ENCODE data around the gene DNAJB8. TPM values are rescaled to one million over a fixed set of nuclear protein-coding genes. Genes with fewer than 3 reads are reported as not detected.

DNAJB8 gene
- total RNA-seq, 1 experiment from 2014 or later: not detected

DNA sequence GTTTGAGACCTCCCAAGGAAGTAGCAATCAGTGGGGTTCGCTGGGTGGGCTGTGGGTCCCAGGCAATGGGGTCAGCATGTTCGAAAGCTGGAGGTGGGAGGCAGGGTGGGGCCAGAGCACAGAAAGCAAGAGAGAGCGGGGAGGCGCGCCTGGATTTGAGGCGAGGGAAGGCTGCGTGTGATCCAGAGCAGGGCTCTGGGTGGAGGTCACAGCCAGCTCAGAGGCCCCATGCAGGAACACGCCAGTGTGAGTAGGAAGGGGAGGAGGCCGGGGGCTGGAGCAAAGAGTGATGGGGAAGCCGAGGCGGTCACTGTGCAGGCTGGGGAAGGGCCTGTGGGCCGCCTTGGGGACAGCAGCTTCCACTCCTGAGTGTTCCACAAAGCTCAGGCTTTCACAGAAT lies 8.8 kb downstream of the DNAJB8 start:
- DNase-seq (ENCODE audit: unreplicated experiment): no peak
- CTCF ChIA-PET: no interaction called here
- H3K4me1 Mint-ChIP-seq (ENCODE audit: insufficient read depth, unreplicated experiment): no peaks in the 10 kb centered on the region
- no peak for TF ChIP-seq CTCF (IDR thresholded peaks at IDR 0.05; ENCODE audit: unreplicated experiment)
- peaks cover 32% of the 10 kb centered on the region for H3K27me3 Mint-ChIP-seq (ENCODE audit: insufficient read depth, unreplicated experiment)
- intact Hi-C loops (cut with micrococcal nuclease): no loop called here
- H3K27ac Mint-ChIP-seq (ENCODE audit: low read depth, unreplicated experiment): no peak overlapping the region
- no peaks in the 10 kb centered on the region for H3K9me3 Mint-ChIP-seq (ENCODE audit: unreplicated experiment)
- no peaks in the 10 kb centered on the region for H3K36me3 Mint-ChIP-seq (ENCODE audit: insufficient read depth, unreplicated experiment)
- BruUV-seq (replicated peaks): no TSS peak
- POLR2A ChIA-PET: no interaction called here
- H3K4me3 Mint-ChIP-seq (ENCODE audit: unreplicated experiment): no peak overlapping the region

GRCh38 chr3:128456776-128457715 lies 9.6 kb downstream of the DNAJB8 start:
- no TSS peak for BruUV-seq (replicated peaks)
- intact Hi-C loops (cut with micrococcal nuclease): no loop called here
- H3K9me3 Mint-ChIP-seq (ENCODE audit: unreplicated experiment): no peaks in the 10 kb centered on the region
- ChIA-PET POLR2A (no interaction called here), CTCF (no interaction called here)
- no peak for TF ChIP-seq CTCF (IDR thresholded peaks at IDR 0.05; ENCODE audit: unreplicated experiment)
- H3K36me3 Mint-ChIP-seq (ENCODE audit: insufficient read depth, unreplicated experiment): no peaks in the 10 kb centered on the region
- no peak overlapping the region for H3K4me3 Mint-ChIP-seq (ENCODE audit: unreplicated experiment)
- peaks cover 40% of the 10 kb centered on the region for H3K27me3 Mint-ChIP-seq (ENCODE audit: insufficient read depth, unreplicated experiment)
- no peak overlapping the region for H3K27ac Mint-ChIP-seq (ENCODE audit: low read depth, unreplicated experiment)
- no peak for DNase-seq (ENCODE audit: unreplicated experiment)
- H3K4me1 Mint-ChIP-seq (ENCODE audit: insufficient read depth, unreplicated experiment): no peaks in the 10 kb centered on the region

- POLR2A ChIA-PET: no interaction called here
- TF ChIP-seq CTCF (IDR thresholded peaks at IDR 0.05; ENCODE audit: unreplicated experiment): no peak
- H3K27me3 Mint-ChIP-seq (ENCODE audit: insufficient read depth, unreplicated experiment): peaks cover 50% of the 10 kb centered on the region
- H3K4me1 Mint-ChIP-seq (ENCODE audit: insufficient read depth, unreplicated experiment): no peaks in the 10 kb centered on the region
- intact Hi-C loops (cut with micrococcal nuclease): no loop called here
- no peaks in the 10 kb centered on the region for H3K36me3 Mint-ChIP-seq (ENCODE audit: insufficient read depth, unreplicated experiment)
- CTCF ChIA-PET: no interaction called here
- no peaks in the 10 kb centered on the region for H3K9me3 Mint-ChIP-seq (ENCODE audit: unreplicated experiment)
- no peak for DNase-seq (ENCODE audit: unreplicated experiment)
- no peak overlapping the region for H3K4me3 Mint-ChIP-seq (ENCODE audit: unreplicated experiment)
- no TSS peak for BruUV-seq (replicated peaks)
- H3K27ac Mint-ChIP-seq (ENCODE audit: low read depth, unreplicated experiment): no peak overlapping the region
These were observed 10.6 kb downstream of the DNAJB8 start for GRCh38 chr3:128455786-128456748.

DNA sequence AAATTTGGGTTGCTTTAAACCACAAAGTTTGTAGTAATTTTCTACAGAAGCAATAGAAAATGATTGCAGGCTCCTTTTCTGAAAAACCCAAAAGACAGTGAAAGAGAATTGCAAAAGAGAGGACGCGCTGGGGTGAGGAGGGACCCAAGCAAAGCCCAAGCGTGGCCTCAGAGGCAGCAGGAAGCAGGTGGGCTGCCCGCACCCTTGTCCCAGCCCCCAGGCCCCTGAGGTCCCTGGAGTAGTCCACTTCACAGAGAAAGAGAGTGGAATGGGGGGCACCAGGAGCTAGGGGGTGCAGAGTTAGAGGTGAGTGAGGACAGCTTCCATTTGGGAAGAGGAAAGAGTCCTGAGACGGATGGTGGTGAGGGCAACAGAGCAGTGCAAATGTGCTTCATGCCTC lies 11.6 kb downstream of the DNAJB8 start:
- no peak for TF ChIP-seq CTCF (IDR thresholded peaks at IDR 0.05; ENCODE audit: unreplicated experiment)
- Mint-ChIP-seq H3K4me3 (ENCODE audit: unreplicated experiment) (no peak overlapping the region), H3K27me3 (ENCODE audit: insufficient read depth, unreplicated experiment) (peaks cover 60% of the 10 kb centered on the region), H3K36me3 (ENCODE audit: insufficient read depth, unreplicated experiment) (no peaks in the 10 kb centered on the region), H3K9me3 (ENCODE audit: unreplicated experiment) (no peaks in the 10 kb centered on the region), H3K27ac (ENCODE audit: low read depth, unreplicated experiment) (no peak overlapping the region), H3K4me1 (ENCODE audit: insufficient read depth, unreplicated experiment) (no peaks in the 10 kb centered on the region)
- CTCF ChIA-PET: interaction anchor here (0.6 kb wide), 1 partner anchor 360 kb away, joined by 3 read pairs; no protein-coding TSS in a partner anchor
- BruUV-seq (replicated peaks): no TSS peak
- intact Hi-C loops (cut with micrococcal nuclease): no loop called here
- DNase-seq (ENCODE audit: unreplicated experiment): no peak
- POLR2A ChIA-PET: no interaction called here
